ENCODE measurements around the gene ARID1B. TPM values are rescaled to one million over a fixed set of nuclear protein-coding genes. Genes with fewer than 3 reads are reported as not detected.

Gene ARID1B
- total and polyA plus RNA-seq, 2 donors (not counting 1 experiment from before 2014, with no cell fraction given), result 47.2 to 280 TPM

DNA sequence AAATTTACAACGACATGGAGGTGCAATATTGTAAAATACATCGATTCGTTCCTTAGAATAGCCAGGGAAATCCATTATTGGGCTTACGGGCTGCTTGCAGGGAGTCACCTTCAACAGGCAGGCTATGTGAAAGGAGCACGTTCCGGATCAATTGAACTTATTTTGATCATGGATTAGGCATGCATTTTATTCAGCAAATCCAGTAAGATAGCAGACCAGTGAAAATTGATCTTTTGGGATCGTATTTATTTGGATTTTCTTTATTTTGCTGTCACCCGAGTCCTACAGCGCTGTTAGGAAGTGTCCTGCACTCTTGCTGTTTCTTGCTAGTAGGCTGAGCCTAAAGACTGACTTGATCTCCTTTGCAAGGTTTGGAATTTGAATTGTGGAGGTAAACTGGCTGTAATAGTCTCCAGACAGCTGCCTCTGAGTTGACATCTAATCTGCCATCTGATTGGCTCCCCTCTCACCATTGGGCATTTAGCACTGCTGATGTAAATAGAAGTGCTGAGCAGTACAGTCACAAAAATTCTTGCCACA lies 3.0 kb downstream of the ARID1B start:
- peaks cover 28 to 45% of the 10 kb centered on the region in 2 donors for H3K4me1 ChIP-seq (ENCODE audit: control insufficient read depth in 2 of 2, insufficient read depth in 2 of 2, low read length in 2 of 2)
- TF ChIP-seq CTCF (IDR thresholded peaks at IDR 0.05), result no peak
- TF ChIP-seq EZH2 (IDR thresholded peaks at IDR 0.05; ENCODE audit: borderline replicate concordance, insufficient read depth, low read depth, low read length, poor library complexity, severe bottlenecking), result no peak
- peak; percentile 25 for ATAC-seq (ENCODE audit: low read depth)
- H3K9me3 ChIP-seq (ENCODE audit: control extremely low read depth in 1 of 3, control insufficient read depth in 2 of 3, insufficient read depth in 1 of 3, low read length in 2 of 3), result no peaks in the 10 kb centered on the region
- CTCF ChIA-PET, result interaction anchor here (0.9 to 2.0 kb wide), 13 partner anchors 9 to 242 kb away, joined by 3 to 8 read pairs (median 3); no protein-coding TSS in a partner anchor
- peaks cover 63% of the 10 kb centered on the region for H3K79me2 ChIP-seq (ENCODE audit: control insufficient read depth, insufficient read depth, low read length)
- peak overlapping the region; percentile 89 for H3K4me3 Mint-ChIP-seq
- peak overlapping the region; percentile 75 to 92 (median 82) for H3K4me3 ChIP-seq (ENCODE audit: control extremely low read depth in 1 of 5, extremely low read depth in 1 of 5, insufficient read depth in 1 of 5, low read depth in 2 of 5, low read length in 4 of 5)
- peaks cover 0 to 6% of the 10 kb centered on the region in 2 experiments for H3K36me3 ChIP-seq (replicated peaks in 1 of 2; ENCODE audit: control extremely low read depth in 1 of 2, control insufficient read depth in 1 of 2, extremely low read depth in 1 of 2, insufficient read depth in 2 of 2, low read length in 1 of 2)
- H3K27ac Mint-ChIP-seq, result peak overlapping the region; percentile 86
- peak overlapping the region; percentile 77 to 90 for H3K27ac ChIP-seq (ENCODE audit: low read length in 2 of 2)
- peak; percentile 79 for DNase-seq
- WGBS (ENCODE audit: insufficient coverage), result 0% methylated on average over 9 of the region's 9 CpGs
- intact Hi-C loops (cut with micrococcal nuclease), result loop anchor here (1.0 to 10.0 kb wide), 6 partner anchors 11 to 492 kb away; no protein-coding TSS in a partner anchor
- H3K27me3 Mint-ChIP-seq, result no peaks in the 10 kb centered on the region
- peaks cover 4% of the 10 kb centered on the region for H4K20me1 ChIP-seq (ENCODE audit: control insufficient read depth, insufficient read depth, low read length, poor library complexity, severe bottlenecking)
- H3K9me3 Mint-ChIP-seq (ENCODE audit: insufficient read depth), result no peaks in the 10 kb centered on the region
- H3K27me3 ChIP-seq (replicated peaks in 1 of 4; ENCODE audit: control extremely low read depth in 1 of 4, control insufficient read depth in 3 of 4, insufficient read depth in 4 of 4, low read length in 3 of 4), result no peaks in the 10 kb centered on the region
- peak overlapping the region; percentile 87 for H2AFZ ChIP-seq (ENCODE audit: insufficient read depth, low read depth, low read length, poor library complexity, severe bottlenecking)
- POLR2A ChIA-PET, result interaction anchor here (0.6 to 1.5 kb wide), 5 partner anchors 11 to 1254 kb away, joined by 3 to 8 read pairs (median 5); no protein-coding TSS in a partner anchor
- peak overlapping the region; percentile 86 for H3K4me2 ChIP-seq (replicated peaks; ENCODE audit: low read depth, low read length, poor library complexity, severe bottlenecking)
- H3K9ac ChIP-seq (ENCODE audit: low read length), result peak overlapping the region; percentile 75
- peaks cover 46% of the 10 kb centered on the region for H3K4me1 Mint-ChIP-seq
